CD8-positive, alpha-beta memory T cell (primary cell): ENCODE measurements around the gene BTN1A1. TPM values are rescaled to one million over a fixed set of nuclear protein-coding genes. Genes with fewer than 3 reads are reported as not detected.

Source experiments
- CTCF ChIA-PET: fragments of 350-600 bp; sonication (Branson Sonifier 250); formaldehyde crosslinking; loops from one replicate; lab custom pipeline; 2021; ENCODE audit warnings: antibody characterized with exemption; lab: Charles Lee
- POLR2A ChIA-PET: fragments of 350-600 bp; sonication (Branson Sonifier 250); formaldehyde crosslinking; loops from one replicate; lab custom pipeline; 2021; ENCODE audit warnings: antibody characterized with exemption; lab: Charles Lee
- DNase-seq, 5 donors: peaks; one replicate each; pipeline versions ENCODE4 v3.0.0 to v3.0.0-alpha.2; 2020 to 2022; ENCODE audit warnings: mixed read lengths in 1 of 5
- H3K27ac ChIP-seq: one replicate; pipeline ENCODE4 v1.7.0; 2013; ENCODE audit warnings: low read depth, mild to moderate bottlenecking, low read length, moderate library complexity
- H3K27me3 ChIP-seq: 2 replicates; pipeline ENCODE4 v1.7.0; 2013; ENCODE audit warnings: low read length, mild to moderate bottlenecking; ENCODE audit not compliant: insufficient read depth, poor library complexity, severe bottlenecking
- H3K36me3 ChIP-seq: 2 replicates; pipeline ENCODE4 v1.7.0; 2013; ENCODE audit warnings: mild to moderate bottlenecking, low read length, moderate library complexity; ENCODE audit not compliant: insufficient read depth
- H3K4me1 ChIP-seq: 2 replicates; pipeline ENCODE4 v1.7.0; 2013; ENCODE audit warnings: mild to moderate bottlenecking, low read length, moderate library complexity; ENCODE audit not compliant: insufficient read depth
- H3K4me3 ChIP-seq: 2 replicates; pipeline ENCODE4 v1.7.0; 2013; ENCODE audit warnings: mild to moderate bottlenecking, low read length
- H3K9me3 ChIP-seq: 2 replicates; pipeline ENCODE4 v1.7.0; 2013; ENCODE audit warnings: mild to moderate bottlenecking, low read length
- H3K27ac Mint-ChIP-seq, 8 donors: one replicate each; pipeline ENCODE4 v1.8.0; 2020 to 2021; ENCODE audit warnings: mixed read lengths in 8 of 8, mild to moderate bottlenecking in 6 of 8, inconsistent platforms in 3 of 8, moderate library complexity in 3 of 8
- H3K27me3 Mint-ChIP-seq, 2 donors: one replicate each; pipeline ENCODE4 v1.8.0; 2020 to 2021; ENCODE audit warnings: mixed read lengths in 2 of 2, mild to moderate bottlenecking in 1 of 2, moderate library complexity in 1 of 2
- H3K36me3 Mint-ChIP-seq, 3 donors: one replicate each; pipeline ENCODE4 v1.8.0; 2020 to 2021; ENCODE audit warnings: mixed read lengths in 3 of 3, inconsistent platforms in 1 of 3, mild to moderate bottlenecking in 1 of 3
- H3K4me1 Mint-ChIP-seq, 3 donors: one replicate each; pipeline ENCODE4 v1.8.0; 2020 to 2021; ENCODE audit warnings: mixed read lengths in 3 of 3, inconsistent platforms in 1 of 3, mild to moderate bottlenecking in 1 of 3
- H3K4me3 Mint-ChIP-seq, 7 donors: one replicate each; pipeline ENCODE4 v1.8.0; 2020 to 2021; ENCODE audit warnings: mixed read lengths in 7 of 7, mild to moderate bottlenecking in 6 of 7, moderate library complexity in 4 of 7, inconsistent platforms in 2 of 7
- H3K9me3 Mint-ChIP-seq, 5 donors: one replicate each; pipeline ENCODE4 v1.8.0; 2020 to 2022; ENCODE audit warnings: mixed read lengths in 5 of 5, mild to moderate bottlenecking in 3 of 5, moderate library complexity in 2 of 5, inconsistent platforms in 1 of 5
- polyA plus RNA-seq: library from polyadenylated mRNA; unstranded; fragments of 300-500 nt; fragmentation: Illumina TruSeq; gene quantifications from one replicate; pipeline ENCODE4 v1.2.3, GENCODE V29; 2021
- total RNA-seq, 2 experiments: library from RNA; stranded (reverse); gene quantifications; one replicate each; pipeline ENCODE4 v1.2.3, GENCODE V29; 2021

BTN1A1 gene
- total RNA-seq (under 1 TPM in 1 of 2 experiments, not detected in 1; 0.09 TPM), polyA plus RNA-seq (not detected)

- no peaks in the 10 kb centered on the region for H3K9me3 Mint-ChIP-seq
- peaks cover 15% of the 10 kb centered on the region for H3K4me1 ChIP-seq
- H3K27ac ChIP-seq: no peak within 1 kb of the TSS
- CTCF ChIA-PET: no interaction called here
- no peak within 1 kb of the TSS for H3K4me3 ChIP-seq
- no peak within 1 kb of the TSS for H3K27ac Mint-ChIP-seq
- H3K27me3 ChIP-seq: peaks cover 25% of the 10 kb centered on the region
- no peaks in the 10 kb centered on the region for H3K36me3 ChIP-seq
- H3K36me3 Mint-ChIP-seq: no peaks in the 10 kb centered on the region
- no peak for DNase-seq
- H3K27me3 Mint-ChIP-seq: peaks cover 16 to 31% of the 10 kb centered on the region in 2 donors
- POLR2A ChIA-PET: no interaction called here
- H3K4me1 Mint-ChIP-seq: peaks cover 10 to 14% (median 12%) of the 10 kb centered on the region in 3 donors
- H3K4me3 Mint-ChIP-seq: peak within 1 kb of the TSS in 5 of 7 donors; percentile 59 to 85 (median 75)
- no peaks in the 10 kb centered on the region for H3K9me3 ChIP-seq
Observed at GRCh38 chr6:26500102-26500501, at the start of gene BTN1A1. TSS of gene BTN1A1 (plus strand) at chr6:26500303. CDS start at chr6:26501287, 984 bp downstream.

- Mint-ChIP-seq H3K27ac (peak overlapping the region; percentile 28 to 80 (median 52)), H3K4me1 (peaks cover 19 to 55% (median 43%) of the 10 kb centered on the region in 3 donors), H3K36me3 (peaks cover 4 to 74% (median 35%) of the 10 kb centered on the region in 3 donors), H3K9me3 (no peaks in the 10 kb centered on the region), H3K4me3 (no peak overlapping the region), H3K27me3 (no peaks in the 10 kb centered on the region)
- no peak for DNase-seq
- Histone ChIP-seq H3K9me3 (no peaks in the 10 kb centered on the region), H3K4me1 (peaks cover 10% of the 10 kb centered on the region), H3K36me3 (peaks cover 17% of the 10 kb centered on the region), H3K4me3 (no peak overlapping the region), H3K27me3 (no peaks in the 10 kb centered on the region), H3K27ac (no peak overlapping the region)
- CTCF ChIA-PET: no interaction called here
- POLR2A ChIA-PET: interaction anchor here (0.7 kb wide), 1 partner anchor 11 kb away, joined by 3 read pairs; no protein-coding TSS in a partner anchor
Observed at GRCh38 chr6:26452631-26453235, 47.4 kb upstream of the BTN1A1 start.

- CTCF ChIA-PET: interaction anchor here (3.3 kb wide), 1 partner anchor 113 kb away, joined by 13 read pairs; no protein-coding TSS in a partner anchor
- Mint-ChIP-seq H3K4me1 (peaks cover 32 to 51% (median 51%) of the 10 kb centered on the region in 3 donors), H3K36me3 (peaks cover 0 to 72% (median 23%) of the 10 kb centered on the region in 3 donors), H3K9me3 (no peaks in the 10 kb centered on the region), H3K27ac (peak overlapping the region in 6 of 8 donors; percentile 43 to 86 (median 61)), H3K4me3 (no peak overlapping the region), H3K27me3 (no peaks in the 10 kb centered on the region)
- H3K36me3 ChIP-seq: peaks cover 6% of the 10 kb centered on the region
- no peak overlapping the region for H3K27ac ChIP-seq
- peaks cover 17% of the 10 kb centered on the region for H3K4me1 ChIP-seq
- no peaks in the 10 kb centered on the region for H3K9me3 ChIP-seq
- no peaks in the 10 kb centered on the region for H3K27me3 ChIP-seq
- H3K4me3 ChIP-seq: no peak overlapping the region
- no peak for DNase-seq
- POLR2A ChIA-PET: no interaction called here
Observed at GRCh38 chr6:26454631-26455030, 45.5 kb upstream of the BTN1A1 start.

GRCh38 chr6:26455357-26455970, 44.6 kb upstream of the BTN1A1 start:
- H3K27me3 ChIP-seq: no peaks in the 10 kb centered on the region
- no peak overlapping the region for H3K4me3 ChIP-seq
- H3K27ac ChIP-seq: no peak overlapping the region
- Mint-ChIP-seq H3K27ac (peak overlapping the region in 7 of 8 donors; percentile 10 to 92 (median 83)), H3K27me3 (no peaks in the 10 kb centered on the region), H3K4me3 (peak overlapping the region in 1 of 7 donors; percentile 33), H3K9me3 (no peaks in the 10 kb centered on the region), H3K36me3 (peaks cover 8 to 72% (median 23%) of the 10 kb centered on the region in 3 donors), H3K4me1 (peaks cover 38 to 59% (median 58%) of the 10 kb centered on the region in 3 donors)
- peaks cover 6% of the 10 kb centered on the region for H3K36me3 ChIP-seq
- ChIA-PET POLR2A (interaction anchor here (0.8 to 0.9 kb wide), 2 partner anchors 9 to 19 kb away, joined by 3 read pairs; no protein-coding TSS in a partner anchor), CTCF (interaction anchor here (0.6 to 3.3 kb wide), 3 partner anchors 9 to 114 kb away, joined by 3 to 13 read pairs (median 3); no protein-coding TSS in a partner anchor)
- H3K4me1 ChIP-seq: peaks cover 26% of the 10 kb centered on the region
- H3K9me3 ChIP-seq: no peaks in the 10 kb centered on the region
- no peak for DNase-seq

GRCh38 chr6:26457264-26457805, 42.8 kb upstream of the BTN1A1 start:
- H3K9me3 Mint-ChIP-seq: no peaks in the 10 kb centered on the region
- POLR2A ChIA-PET: no interaction called here

GRCh38 chr6:26457806-26458688, 42.1 kb upstream of the BTN1A1 start, which contains the start of gene BTN2A1:
TSS of gene BTN2A1 (plus strand) at chr6:26457955. CDS start at chr6:26458637, 682 bp downstream.
- peak within 1 kb of the TSS; percentile 95 to 100 (median 99) for H3K4me3 Mint-ChIP-seq
- no peaks in the 10 kb centered on the region for H3K27me3 Mint-ChIP-seq
- Histone ChIP-seq H3K27ac (peak within 1 kb of the TSS; percentile 91), H3K4me3 (peak within 1 kb of the TSS; percentile 81), H3K36me3 (peaks cover 17% of the 10 kb centered on the region), H3K4me1 (peaks cover 49% of the 10 kb centered on the region), H3K9me3 (no peaks in the 10 kb centered on the region), H3K27me3 (no peaks in the 10 kb centered on the region)
- peak within 1 kb of the TSS; percentile 92 to 99 (median 98) for H3K27ac Mint-ChIP-seq
- H3K36me3 Mint-ChIP-seq: peaks cover 16 to 71% (median 25%) of the 10 kb centered on the region in 3 donors
- DNase-seq: peak; percentile 58 to 82 (median 74)
- peaks cover 60 to 76% (median 71%) of the 10 kb centered on the region in 3 donors for H3K4me1 Mint-ChIP-seq
- CTCF ChIA-PET: no interaction called here
- POLR2A ChIA-PET: no interaction called here
- no peaks in the 10 kb centered on the region for H3K9me3 Mint-ChIP-seq

More at GRCh38 chr6:26457264-26457805, 42.8 kb upstream of the BTN1A1 start:
- Mint-ChIP-seq H3K27me3 (no peaks in the 10 kb centered on the region), H3K4me3 (peak overlapping the region; percentile 95 to 100 (median 99)), H3K36me3 (peaks cover 11 to 70% (median 20%) of the 10 kb centered on the region in 3 donors), H3K27ac (peak overlapping the region; percentile 92 to 99 (median 98)), H3K4me1 (peaks cover 53 to 71% (median 69%) of the 10 kb centered on the region in 3 donors)
- Histone ChIP-seq H3K9me3 (no peaks in the 10 kb centered on the region), H3K27ac (peak overlapping the region; percentile 91), H3K27me3 (no peaks in the 10 kb centered on the region), H3K4me3 (peak overlapping the region; percentile 81), H3K36me3 (peaks cover 10% of the 10 kb centered on the region), H3K4me1 (peaks cover 42% of the 10 kb centered on the region)
- no peak for DNase-seq
- CTCF ChIA-PET: no interaction called here

- Mint-ChIP-seq H3K4me3 (peak overlapping the region; percentile 75 to 99 (median 85)), H3K9me3 (no peaks in the 10 kb centered on the region), H3K4me1 (peaks cover 62 to 87% (median 78%) of the 10 kb centered on the region in 3 donors), H3K27me3 (no peaks in the 10 kb centered on the region), H3K27ac (peak overlapping the region in 7 of 8 donors; percentile 60 to 92 (median 87)), H3K36me3 (peaks cover 24 to 76% (median 35%) of the 10 kb centered on the region in 3 donors)
- peaks cover 29% of the 10 kb centered on the region for H3K36me3 ChIP-seq
- no peak overlapping the region for H3K27ac ChIP-seq
- peak overlapping the region; percentile 20 for H3K4me3 ChIP-seq
- no peak for DNase-seq
- ChIA-PET POLR2A (no interaction called here), CTCF (no interaction called here)
- H3K9me3 ChIP-seq: no peaks in the 10 kb centered on the region
- H3K4me1 ChIP-seq: peaks cover 53% of the 10 kb centered on the region
- no peaks in the 10 kb centered on the region for H3K27me3 ChIP-seq
Observed at GRCh38 chr6:26459023-26459810, 40.9 kb upstream of the BTN1A1 start.
